Raji (cell line): ENCODE measurements around the gene P2RY6.

Source experiments
- POLR2A ChIP-seq: IDR thresholded peaks from 2 replicates; pipeline ENCODE4 v1.6.1; 2011; ENCODE audit warnings: low read depth, low read length, control low read depth; ENCODE audit not compliant: insufficient read depth

Gene P2RY6

DNA sequence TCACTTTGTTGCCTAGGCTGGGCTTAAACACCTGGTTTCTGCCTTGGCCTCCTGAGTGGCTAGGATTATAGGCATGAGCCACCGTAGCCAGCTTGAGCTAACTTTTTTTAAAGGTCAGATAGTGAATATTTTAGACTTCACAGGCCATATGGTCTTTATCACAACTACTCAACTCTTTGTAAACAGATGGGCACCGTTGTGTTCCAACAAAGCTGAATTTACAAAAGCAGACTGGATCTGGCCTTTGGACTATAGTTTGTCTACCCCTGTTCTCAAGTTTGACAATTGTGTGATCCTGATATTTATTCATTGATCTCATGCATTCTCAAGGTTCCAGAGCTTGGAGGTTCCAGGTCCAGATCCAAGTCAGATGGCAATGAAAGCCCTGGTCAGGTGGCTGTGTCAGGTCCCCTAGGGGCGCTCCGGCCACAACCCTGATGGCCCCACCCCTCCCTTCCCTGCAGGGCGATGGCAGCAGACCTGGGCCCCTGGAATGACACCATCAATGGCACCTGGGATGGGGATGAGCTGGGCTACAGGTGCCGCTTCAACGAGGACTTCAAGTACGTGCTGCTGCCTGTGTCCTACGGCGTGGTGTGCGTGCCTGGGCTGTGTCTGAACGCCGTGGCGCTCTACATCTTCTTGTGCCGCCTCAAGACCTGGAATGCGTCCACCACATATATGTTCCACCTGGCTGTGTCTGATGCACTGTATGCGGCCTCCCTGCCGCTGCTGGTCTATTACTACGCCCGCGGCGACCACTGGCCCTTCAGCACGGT is 38.3 kb upstream of the P2RY6 start:
- no peak for TF ChIP-seq POLR2A

DNA sequence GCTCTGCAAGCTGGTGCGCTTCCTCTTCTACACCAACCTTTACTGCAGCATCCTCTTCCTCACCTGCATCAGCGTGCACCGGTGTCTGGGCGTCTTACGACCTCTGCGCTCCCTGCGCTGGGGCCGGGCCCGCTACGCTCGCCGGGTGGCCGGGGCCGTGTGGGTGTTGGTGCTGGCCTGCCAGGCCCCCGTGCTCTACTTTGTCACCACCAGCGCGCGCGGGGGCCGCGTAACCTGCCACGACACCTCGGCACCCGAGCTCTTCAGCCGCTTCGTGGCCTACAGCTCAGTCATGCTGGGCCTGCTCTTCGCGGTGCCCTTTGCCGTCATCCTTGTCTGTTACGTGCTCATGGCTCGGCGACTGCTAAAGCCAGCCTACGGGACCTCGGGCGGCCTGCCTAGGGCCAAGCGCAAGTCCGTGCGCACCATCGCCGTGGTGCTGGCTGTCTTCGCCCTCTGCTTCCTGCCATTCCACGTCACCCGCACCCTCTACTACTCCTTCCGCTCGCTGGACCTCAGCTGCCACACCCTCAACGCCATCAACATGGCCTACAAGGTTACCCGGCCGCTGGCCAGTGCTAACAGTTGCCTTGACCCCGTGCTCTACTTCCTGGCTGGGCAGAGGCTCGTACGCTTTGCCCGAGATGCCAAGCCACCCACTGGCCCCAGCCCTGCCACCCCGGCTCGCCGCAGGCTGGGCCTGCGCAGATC is 37.5 kb upstream of the P2RY6 start:
- no peak for TF ChIP-seq POLR2A

DNA sequence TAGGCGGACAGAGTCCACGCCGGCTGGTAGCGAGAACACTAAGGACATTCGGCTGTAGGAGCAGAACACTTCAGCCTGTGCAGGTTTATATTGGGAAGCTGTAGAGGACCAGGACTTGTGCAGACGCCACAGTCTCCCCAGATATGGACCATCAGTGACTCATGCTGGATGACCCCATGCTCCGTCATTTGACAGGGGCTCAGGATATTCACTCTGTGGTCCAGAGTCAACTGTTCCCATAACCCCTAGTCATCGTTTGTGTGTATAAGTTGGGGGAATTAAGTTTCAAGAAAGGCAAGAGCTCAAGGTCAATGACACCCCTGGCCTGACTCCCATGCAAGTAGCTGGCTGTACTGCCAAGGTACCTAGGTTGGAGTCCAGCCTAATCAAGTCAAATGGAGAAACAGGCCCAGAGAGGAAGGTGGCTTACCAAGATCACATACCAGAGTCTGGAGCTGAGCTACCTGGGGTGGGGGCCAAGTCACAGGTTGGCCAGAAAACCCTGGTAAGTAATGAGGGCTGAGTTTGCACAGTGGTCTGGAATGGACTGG is 36.8 kb upstream of the P2RY6 start:
- no peak for TF ChIP-seq POLR2A

DNA sequence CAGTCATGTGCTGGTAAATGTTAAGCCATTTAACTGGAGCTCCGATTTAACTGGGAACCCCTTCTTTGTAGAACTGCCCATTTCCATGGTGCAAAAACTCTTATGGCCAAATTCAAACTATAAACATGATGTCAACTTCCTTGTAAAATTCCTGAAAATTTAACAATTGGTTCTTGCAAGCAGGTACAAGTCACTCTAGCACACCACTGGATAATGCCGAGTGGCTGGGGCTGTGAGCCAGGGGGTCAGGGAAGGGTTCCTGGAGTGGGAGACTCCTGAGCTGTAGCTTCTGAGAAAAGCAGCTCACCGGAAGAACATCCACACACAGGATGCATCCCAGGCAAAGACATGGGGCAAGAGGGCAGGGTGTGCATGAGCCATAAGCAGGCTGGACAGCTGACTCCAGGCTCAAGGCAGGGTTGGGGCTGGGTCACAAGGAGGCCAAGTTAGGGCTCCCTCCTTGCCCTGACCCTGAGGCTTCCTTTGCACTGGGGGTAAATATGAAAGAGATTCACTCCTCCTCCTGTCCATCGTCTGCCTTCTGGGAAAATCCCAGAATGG is 35.9 kb upstream of the P2RY6 start:
- TF ChIP-seq POLR2A: no peak

DNA sequence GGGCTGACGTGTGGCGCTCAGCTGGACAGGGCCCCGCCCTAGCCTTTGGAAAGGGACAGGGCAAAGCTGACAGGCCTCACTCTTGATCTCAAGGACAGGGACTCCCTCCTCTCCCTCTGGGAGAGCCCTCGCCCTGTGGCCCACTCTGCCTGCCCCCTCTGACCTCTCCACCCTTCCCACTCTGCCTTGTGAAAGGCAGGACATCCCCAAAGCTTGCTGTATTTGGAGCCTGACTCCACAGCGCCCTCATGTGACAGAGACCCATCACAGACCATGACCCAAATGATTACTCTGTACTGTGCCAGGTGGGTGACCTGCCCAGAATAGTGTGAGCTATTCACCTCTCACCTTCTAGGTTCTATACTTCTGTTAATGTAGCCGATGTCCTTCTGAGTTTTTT is 35.3 kb upstream of the P2RY6 start:
- no peak for TF ChIP-seq POLR2A

DNA sequence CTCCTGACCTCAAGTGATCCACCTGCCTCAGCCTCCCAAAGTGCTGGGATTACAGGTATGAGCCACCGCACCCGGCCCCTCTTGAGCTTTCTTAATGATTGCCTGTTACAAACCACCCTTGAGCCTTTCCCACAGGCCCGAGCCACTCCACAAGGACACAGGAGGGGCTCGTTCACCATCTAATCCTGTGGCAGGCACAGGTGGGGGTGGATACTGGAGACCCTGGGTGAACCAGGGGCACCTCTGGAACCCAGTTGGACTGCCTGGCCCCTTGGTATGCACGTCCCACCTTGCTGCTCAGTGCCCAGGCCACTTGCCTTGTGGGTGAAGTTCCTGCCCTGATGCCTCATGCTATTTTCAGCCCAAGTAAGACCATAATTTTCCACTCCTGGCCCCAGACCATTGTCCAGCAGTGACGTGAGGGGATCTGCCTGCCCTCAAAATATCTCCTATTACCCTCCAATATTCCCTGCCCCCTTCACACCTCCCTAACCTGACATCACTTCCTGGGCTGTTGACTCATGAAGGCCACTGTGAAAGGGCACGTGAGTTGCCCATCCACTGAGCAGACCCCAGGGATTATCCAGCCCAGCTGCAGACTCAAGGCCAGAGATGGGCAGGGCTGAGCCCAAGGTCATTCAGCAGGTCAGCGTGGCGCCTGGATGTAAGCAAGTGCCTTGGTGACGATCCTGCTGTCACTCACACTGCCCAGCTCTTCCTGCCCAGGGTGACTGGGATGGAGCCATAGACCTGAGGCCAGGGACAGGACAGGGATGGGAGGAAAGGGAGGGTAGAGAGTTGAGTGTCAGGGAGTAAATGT is 34.5 kb upstream of the P2RY6 start:
- TF ChIP-seq POLR2A: no peak

DNA sequence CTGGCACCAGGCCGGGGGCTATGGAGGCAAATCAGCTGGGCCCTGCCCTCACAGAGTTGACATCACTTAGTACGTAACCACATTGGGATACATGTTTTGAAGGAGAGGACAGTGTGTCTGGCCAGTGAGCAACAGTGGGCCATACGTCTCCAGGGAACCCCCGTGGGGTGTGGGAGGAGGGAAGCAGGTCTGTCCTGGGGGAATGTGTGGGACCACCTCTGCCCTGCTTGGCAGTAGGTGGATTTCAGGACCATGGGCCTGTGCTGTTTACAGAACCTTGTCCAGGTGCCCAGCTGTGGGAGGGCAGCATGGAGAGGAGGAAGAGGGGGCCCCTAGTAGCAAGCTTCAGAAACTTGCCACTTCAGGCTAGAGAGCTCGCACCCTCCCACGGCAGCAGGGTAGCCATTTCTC is 33.0 kb upstream of the P2RY6 start:
- no peak for TF ChIP-seq POLR2A

GRCh38 chr11:73239571-73240189 is 32.5 kb upstream of the P2RY6 start:
- no peak for TF ChIP-seq POLR2A

- TF ChIP-seq POLR2A: no peak
Measured at GRCh38 chr11:73240190-73240781, 31.9 kb upstream of the P2RY6 start.

GRCh38 chr11:73241300-73241699 is 30.8 kb upstream of the P2RY6 start:
- no peak for TF ChIP-seq POLR2A

- 0 out of 2 replicates have a peak, but pooled peaks have one; percentile 30 for TF ChIP-seq POLR2A
Measured at GRCh38 chr11:73242251-73243092, 29.7 kb upstream of the P2RY6 start.

DNA sequence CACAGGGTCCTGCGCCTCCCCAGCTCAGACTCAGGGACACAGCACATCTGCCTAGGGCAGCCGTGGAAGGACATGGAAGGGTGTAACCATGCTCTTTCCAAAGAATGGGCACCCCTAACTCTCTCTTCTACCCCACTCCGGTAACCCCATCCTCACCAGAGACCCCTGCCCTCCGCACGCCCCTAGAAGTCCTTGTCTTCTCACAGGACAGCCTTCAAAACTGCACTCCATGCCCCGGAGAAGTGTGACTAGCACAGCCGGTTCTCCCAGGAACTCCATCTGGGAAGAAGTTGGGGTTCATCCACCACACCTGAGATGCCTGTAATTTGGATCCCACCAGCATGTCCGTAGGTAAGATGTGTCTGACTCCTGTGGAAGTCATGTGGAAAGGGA is 29.0 kb upstream of the P2RY6 start:
- no peak for TF ChIP-seq POLR2A

- TF ChIP-seq POLR2A: no peak
Measured at GRCh38 chr11:73244589-73245240, 27.4 kb upstream of the P2RY6 start.
